B cell (primary cell): Measurements from ENCODE around the gene TCERG1L. TPM values are rescaled to one million over a fixed set of nuclear protein-coding genes. Genes with fewer than 3 reads are reported as not detected.

Experiments used
- ATAC-seq: fragments of 200-7000 bp; cut with Tn5 transposase; one replicate; pipeline ENCODE4 v1.10.0; 2021; ENCODE audit warnings: low read depth, mild to moderate bottlenecking, moderate number of reproducible peaks, moderate library complexity
- CTCF ChIA-PET: fragments of 350-600 bp; sonication (Branson Sonifier 250); formaldehyde crosslinking; loops from one replicate; lab custom pipeline; 2021; ENCODE audit warnings: antibody characterized with exemption, inconsistent platforms; lab: Charles Lee
- POLR2A ChIA-PET: fragments of 350-600 bp; sonication (Branson Sonifier 250); formaldehyde crosslinking; loops from one replicate; lab custom pipeline; 2021; ENCODE audit warnings: antibody characterized with exemption; lab: Charles Lee
- DNase-seq: peaks from one replicate; pipeline ENCODE4 v3.0.0; 2013
- H2AFZ ChIP-seq: 2 replicates; pipeline ENCODE4 v1.6.1; 2012; ENCODE audit warnings: mild to moderate bottlenecking, low read depth, low read length; ENCODE audit not compliant: insufficient read depth, poor library complexity, severe bottlenecking
- H3K27ac ChIP-seq, 2 donors: 1 replicate in 1 of 2; 2 replicates in 1 of 2; pipeline ENCODE4 v1.5.1; 2012 to 2013; ENCODE audit warnings: low read length in 2 of 2, mild to moderate bottlenecking in 2 of 2, moderate library complexity in 1 of 2
- H3K27me3 ChIP-seq, 4 experiments: fragments of 200-600 bp in 1 of 4; sonication (generic) in 1 of 4; replicated peaks in 1 of 4; 1 replicate in 2 of 4; 2 replicates in 2 of 4; pipeline versions ENCODE4 v1.6.1 to v1.7.0; 2013 to 2016; ENCODE audit warnings: low read length in 3 of 4, mild to moderate bottlenecking in 2 of 4, mixed read lengths in 1 of 4, moderate library complexity in 1 of 4; ENCODE audit not compliant: insufficient read depth in 4 of 4, control insufficient read depth in 3 of 4; ENCODE audit errors: control extremely low read depth in 1 of 4
- H3K36me3 ChIP-seq, 2 experiments: replicated peaks in 1 of 2; 1 replicate in 1 of 2; 2 replicates in 1 of 2; pipeline versions ENCODE4 v1.6.1 to v1.7.1; 2013; ENCODE audit warnings: low read length in 1 of 2; ENCODE audit not compliant: insufficient read depth in 2 of 2, control insufficient read depth in 1 of 2; ENCODE audit errors: control extremely low read depth in 1 of 2, extremely low read depth in 1 of 2
- H3K4me1 ChIP-seq, 2 donors: fragments of 200-600 bp in 1 of 2; sonication (generic) in 1 of 2; 1 replicate in 1 of 2; 2 replicates in 1 of 2; pipeline versions ENCODE4 v1.5.1 to v1.6.1; 2013 to 2017; ENCODE audit warnings: low read length in 2 of 2; ENCODE audit not compliant: control insufficient read depth in 2 of 2, insufficient read depth in 2 of 2
- H3K4me2 ChIP-seq: replicated peaks from 2 replicates; pipeline ENCODE3; 2012; ENCODE audit warnings: mild to moderate bottlenecking, low read depth, low read length; ENCODE audit not compliant: poor library complexity, severe bottlenecking
- H3K4me3 ChIP-seq, 5 experiments: fragments of 200-600 bp in 1 of 5; sonication (generic) in 1 of 5; 1 replicate in 3 of 5; 2 replicates in 2 of 5; pipeline versions ENCODE4 v1.5.1 to v1.7.0; 2011 to 2016; ENCODE audit warnings: low read length in 4 of 5, mild to moderate bottlenecking in 4 of 5, low read depth in 2 of 5, control low read depth in 1 of 5, moderate library complexity in 1 of 5; ENCODE audit not compliant: insufficient read depth in 1 of 5; ENCODE audit errors: control extremely low read depth in 1 of 5, extremely low read depth in 1 of 5
- H3K79me2 ChIP-seq: fragments of 200-600 bp; sonication (generic); one replicate; pipeline ENCODE4 v1.6.0; 2016; ENCODE audit warnings: low read length; ENCODE audit not compliant: control insufficient read depth, insufficient read depth
- H3K9ac ChIP-seq: fragments of 200-600 bp; sonication (generic); 2 replicates; pipeline ENCODE4 v1.6.1; 2017; ENCODE audit warnings: mild to moderate bottlenecking, low read length, moderate library complexity
- H3K9me3 ChIP-seq, 3 donors: one replicate each; pipeline versions ENCODE4 v1.6.1 to v1.7.1; 2013; ENCODE audit warnings: low read length in 2 of 3; ENCODE audit not compliant: control insufficient read depth in 2 of 3, insufficient read depth in 1 of 3; ENCODE audit errors: control extremely low read depth in 1 of 3
- H4K20me1 ChIP-seq: 2 replicates; pipeline ENCODE4 v1.6.0; 2012; ENCODE audit warnings: mild to moderate bottlenecking, low read length; ENCODE audit not compliant: insufficient read depth, control insufficient read depth, poor library complexity, severe bottlenecking
- H3K27ac Mint-ChIP-seq: one replicate; pipeline ENCODE4 v1.8.0; 2021; ENCODE audit warnings: mixed read lengths
- H3K27me3 Mint-ChIP-seq: one replicate; pipeline ENCODE4 v1.8.0; 2021; ENCODE audit warnings: mixed read lengths
- H3K4me1 Mint-ChIP-seq: one replicate; pipeline ENCODE4 v1.8.0; 2021; ENCODE audit warnings: mixed read lengths
- H3K4me3 Mint-ChIP-seq: one replicate; pipeline ENCODE4 v1.8.0; 2021; ENCODE audit warnings: mixed read lengths
- H3K9me3 Mint-ChIP-seq: one replicate; pipeline ENCODE4 v1.8.0; 2022; ENCODE audit warnings: mixed read lengths; ENCODE audit not compliant: insufficient read depth
- CTCF ChIP-seq: fragments of 200-600 bp; IDR thresholded peaks from one replicate; pipeline ENCODE4 v1.8.0; 2022; ENCODE audit warnings: antibody characterized with exemption, mild to moderate bottlenecking
- EZH2 ChIP-seq: IDR thresholded peaks from 2 replicates; pipeline ENCODE4 v1.6.1; 2012; ENCODE audit warnings: borderline replicate concordance, low read depth, mild to moderate bottlenecking, moderate library complexity, low read length; ENCODE audit not compliant: insufficient read depth, poor library complexity, severe bottlenecking
- WGBS: methylation state at CpG from one replicate; pipeline ENCODE4 v1.1.5; 2013; ENCODE audit warnings: missing lambda C conversion rate; ENCODE audit not compliant: insufficient coverage; 5-methylcytosine and 5-hydroxymethylcytosine counted together
- intact Hi-C: fragments of 100-400 bp; cut with micrococcal nuclease; formaldehyde crosslinking; loops from one replicate; pipeline ENCODE4 v1.10.0; 2022
- polyA plus RNA-seq: library from polyadenylated mRNA; depleted of rRNA; stranded (reverse); fragments of >200 nt; gene quantifications from 2 replicates; pipeline ENCODE4 v1.2.3, GENCODE V29; 2012
- total RNA-seq, 2 donors: library from RNA; stranded (reverse); fragments of 120-200 nt in 1 of 2; gene quantifications; 1 replicate in 1 of 2; 2 replicates in 1 of 2; pipeline versions ENCODE4 v1.2.3 to v1.2.4, GENCODE V29; 2013 to 2022

TCERG1L gene
- total and polyA plus RNA-seq, 2 donors (not counting 1 experiment from before 2014, with no cell fraction given) = 0.10 TPM; not detected in 1

DNA sequence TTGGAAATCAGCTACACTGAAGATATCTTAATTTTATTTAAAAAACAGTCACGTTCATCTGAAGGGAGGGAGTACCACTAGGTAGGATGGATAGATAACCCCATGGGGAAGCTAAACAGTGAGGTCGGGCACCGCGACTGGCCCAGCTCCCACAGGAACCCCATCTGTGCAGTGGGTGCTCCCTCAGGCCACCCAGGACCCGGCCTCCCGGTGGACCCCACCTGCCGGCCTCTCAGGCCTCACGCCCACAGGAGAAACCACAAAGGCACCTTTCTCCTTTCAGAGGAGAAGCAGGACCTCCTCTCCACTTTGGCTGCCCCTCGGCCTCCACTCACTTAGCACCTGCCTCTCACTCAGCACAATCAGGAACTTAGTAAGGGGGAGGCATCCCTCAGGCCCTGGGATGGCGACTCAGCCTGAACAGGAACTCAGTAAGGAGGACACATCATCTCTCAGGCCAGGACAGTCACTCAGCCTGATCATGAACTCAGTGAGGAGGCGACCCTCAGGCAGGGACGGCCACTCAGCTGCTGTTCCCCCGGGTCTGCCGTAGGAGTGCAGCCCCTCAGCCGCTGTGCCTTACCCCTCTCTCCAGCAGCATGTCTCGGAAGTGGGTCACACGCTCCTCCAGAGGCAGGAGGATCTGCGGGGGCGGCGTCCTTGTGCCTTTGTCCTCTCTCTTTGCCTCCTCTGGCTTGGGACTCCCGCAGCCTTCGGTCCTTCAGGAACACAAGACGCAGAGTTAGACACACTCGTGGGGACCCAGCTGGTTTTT, 195.1 kb downstream of the TCERG1L start:
- Histone ChIP-seq H3K4me1 (no peaks in the 10 kb centered on the region), H3K27ac (no peak overlapping the region), H3K4me3 (no peak overlapping the region), H3K9ac (no peak overlapping the region), H3K27me3 (no peaks in the 10 kb centered on the region), H3K79me2 (no peaks in the 10 kb centered on the region), H4K20me1 (no peaks in the 10 kb centered on the region), H3K36me3 (no peaks in the 10 kb centered on the region), H2AFZ (no peak overlapping the region), H3K4me2 (no peak overlapping the region), H3K9me3 (peaks cover 0 to 49% (median 0%) of the 10 kb centered on the region in 3 donors)
- H3K9me3 Mint-ChIP-seq = no peaks in the 10 kb centered on the region
- H3K27ac Mint-ChIP-seq = no peak overlapping the region
- no peak for DNase-seq
- WGBS = 86% methylated on average over 21 of the region's 24 CpGs
- intact Hi-C loops = no loop called here
- no peaks in the 10 kb centered on the region for H3K27me3 Mint-ChIP-seq
- POLR2A ChIA-PET = no interaction called here
- no peak for ATAC-seq
- CTCF ChIA-PET = no interaction called here
- H3K4me3 Mint-ChIP-seq = no peak overlapping the region
- H3K4me1 Mint-ChIP-seq = no peaks in the 10 kb centered on the region
- TF ChIP-seq CTCF = no peak
- TF ChIP-seq EZH2 = no peak

GRCh38 chr10:131115801-131116200, 195.7 kb downstream of the TCERG1L start:
- H3K4me1 Mint-ChIP-seq = no peaks in the 10 kb centered on the region
- H3K9me3 Mint-ChIP-seq = no peaks in the 10 kb centered on the region
- DNase-seq (no peak), ATAC-seq (no peak)
- no peaks in the 10 kb centered on the region for H3K4me1 ChIP-seq
- TF ChIP-seq EZH2 = no peak
- no peak for TF ChIP-seq CTCF
- intact Hi-C loops = no loop called here
- no peak overlapping the region for H3K4me2 ChIP-seq
- no peak overlapping the region for H3K4me3 ChIP-seq
- no peaks in the 10 kb centered on the region for H3K27me3 ChIP-seq
- H3K27ac Mint-ChIP-seq = no peak overlapping the region
- H3K36me3 ChIP-seq = no peaks in the 10 kb centered on the region
- H3K9me3 ChIP-seq = peaks cover 0 to 50% (median 0%) of the 10 kb centered on the region in 3 donors
- no peaks in the 10 kb centered on the region for H3K79me2 ChIP-seq
- no peaks in the 10 kb centered on the region for H3K27me3 Mint-ChIP-seq
- ChIA-PET CTCF (no interaction called here), POLR2A (no interaction called here)
- WGBS = no CpG with 5 or more reads among the region's 4 CpGs
- H3K27ac ChIP-seq = no peak overlapping the region
- no peak overlapping the region for H3K4me3 Mint-ChIP-seq
- H4K20me1 ChIP-seq = no peaks in the 10 kb centered on the region
- H2AFZ ChIP-seq = no peak overlapping the region
- H3K9ac ChIP-seq = no peak overlapping the region
